ENCODE data around the gene PLGRKT. TPM values are rescaled to one million over a fixed set of nuclear protein-coding genes. Genes with fewer than 3 reads are reported as not detected.
"Not testable (repeated sequence)": the region's sequence is repeated elsewhere in the genome, so short reads cannot be mapped to it uniquely, and the experiment has no call there.

PLGRKT gene
- polyA plus RNA-seq, 1 donor from 2014 or later, result 80.0 TPM

DNA sequence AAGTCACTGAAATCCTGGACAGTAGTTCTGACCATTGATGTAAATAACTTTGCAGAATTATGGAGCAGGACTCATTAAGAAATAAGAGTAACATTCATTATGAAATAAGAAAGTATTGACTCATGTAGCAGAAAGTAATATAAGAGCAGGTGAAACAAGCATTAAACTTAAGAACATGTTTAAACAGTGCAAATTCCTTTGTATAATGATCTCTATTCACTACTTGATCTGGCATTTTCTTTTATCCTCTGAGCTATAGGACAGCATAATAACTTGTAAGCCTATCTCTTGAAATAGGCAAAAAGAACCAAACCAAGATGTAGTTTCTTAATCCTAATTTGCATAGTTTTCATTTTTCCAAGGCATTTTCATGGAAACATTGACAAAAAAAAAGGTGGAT, 42.3 kb downstream of the PLGRKT start:
- H3K27ac ChIP-seq (ENCODE audit: low read length), result no peak overlapping the region
- no peaks in the 10 kb centered on the region for H3K27me3 ChIP-seq (ENCODE audit: insufficient read depth, low read depth, low read length)
- no peaks in the 10 kb centered on the region for H3K36me3 ChIP-seq (ENCODE audit: insufficient read depth, low read length)
- H3K9me2 ChIP-seq (ENCODE audit: insufficient read depth, low read length), result no peaks in the 10 kb centered on the region
- no peaks in the 10 kb centered on the region for H3K79me2 ChIP-seq (replicated peaks; ENCODE audit: insufficient read depth, low read length)
- TF ChIP-seq CTCF (IDR thresholded peaks at IDR 0.05; ENCODE audit: poor library complexity, severe bottlenecking) (no peak), MXI1 (conservative IDR thresholded peaks at IDR 0.05; ENCODE audit: poor library complexity, severe bottlenecking) (no peak), EZH2 (IDR thresholded peaks at IDR 0.05; ENCODE audit: borderline replicate concordance, insufficient read depth, low read length, poor library complexity, severe bottlenecking) (no peak), TAF1 (IDR thresholded peaks at IDR 0.05; ENCODE audit: low read depth) (no peak), EP300 (conservative IDR thresholded peaks at IDR 0.05; ENCODE audit: poor library complexity, severe bottlenecking) (no peak), SMC3 (conservative IDR thresholded peaks at IDR 0.05; ENCODE audit: poor library complexity) (no peak)
- TF ChIP-seq, protein P1, sequence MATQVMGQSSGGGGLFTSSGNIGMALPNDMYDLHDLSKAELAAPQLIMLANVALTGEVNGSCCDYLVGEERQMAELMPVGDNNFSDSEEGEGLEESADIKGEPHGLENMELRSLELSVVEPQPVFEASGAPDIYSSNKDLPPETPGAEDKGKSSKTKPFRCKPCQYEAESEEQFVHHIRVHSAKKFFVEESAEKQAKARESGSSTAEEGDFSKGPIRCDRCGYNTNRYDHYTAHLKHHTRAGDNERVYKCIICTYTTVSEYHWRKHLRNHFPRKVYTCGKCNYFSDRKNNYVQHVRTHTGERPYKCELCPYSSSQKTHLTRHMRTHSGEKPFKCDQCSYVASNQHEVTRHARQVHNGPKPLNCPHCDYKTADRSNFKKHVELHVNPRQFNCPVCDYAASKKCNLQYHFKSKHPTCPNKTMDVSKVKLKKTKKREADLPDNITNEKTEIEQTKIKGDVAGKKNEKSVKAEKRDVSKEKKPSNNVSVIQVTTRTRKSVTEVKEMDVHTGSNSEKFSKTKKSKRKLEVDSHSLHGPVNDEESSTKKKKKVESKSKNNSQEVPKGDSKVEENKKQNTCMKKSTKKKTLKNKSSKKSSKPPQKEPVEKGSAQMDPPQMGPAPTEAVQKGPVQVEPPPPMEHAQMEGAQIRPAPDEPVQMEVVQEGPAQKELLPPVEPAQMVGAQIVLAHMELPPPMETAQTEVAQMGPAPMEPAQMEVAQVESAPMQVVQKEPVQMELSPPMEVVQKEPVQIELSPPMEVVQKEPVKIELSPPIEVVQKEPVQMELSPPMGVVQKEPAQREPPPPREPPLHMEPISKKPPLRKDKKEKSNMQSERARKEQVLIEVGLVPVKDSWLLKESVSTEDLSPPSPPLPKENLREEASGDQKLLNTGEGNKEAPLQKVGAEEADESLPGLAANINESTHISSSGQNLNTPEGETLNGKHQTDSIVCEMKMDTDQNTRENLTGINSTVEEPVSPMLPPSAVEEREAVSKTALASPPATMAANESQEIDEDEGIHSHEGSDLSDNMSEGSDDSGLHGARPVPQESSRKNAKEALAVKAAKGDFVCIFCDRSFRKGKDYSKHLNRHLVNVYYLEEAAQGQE (IDR thresholded peaks at IDR 0.05; ENCODE audit: borderline replicate concordance), result no peak
- no peaks in the 10 kb centered on the region for H3K9me3 ChIP-seq (ENCODE audit: low read length)
- no peaks in the 10 kb centered on the region for H4K20me1 ChIP-seq (ENCODE audit: insufficient read depth)
- no peak overlapping the region for H2AFZ ChIP-seq (ENCODE audit: low read depth, low read length)
- no peak overlapping the region for H3K4me3 ChIP-seq (ENCODE audit: low read length)
- no peak overlapping the region for H3K4me2 ChIP-seq (ENCODE audit: low read length)
- H3F3A ChIP-seq (ENCODE audit: insufficient read depth, low read length, poor library complexity, severe bottlenecking), result no peaks in the 10 kb centered on the region
- H3K9ac ChIP-seq (ENCODE audit: low read length), result no peak overlapping the region

- not testable (repeated sequence) for H3K9ac ChIP-seq (ENCODE audit: low read length); H3K27ac ChIP-seq (ENCODE audit: low read length); H4K20me1 ChIP-seq (ENCODE audit: insufficient read depth); H3K9me3 ChIP-seq (ENCODE audit: low read length); H3K9me2 ChIP-seq (ENCODE audit: insufficient read depth, low read length); H3K79me2 ChIP-seq (replicated peaks; ENCODE audit: insufficient read depth, low read length); H2AFZ ChIP-seq (ENCODE audit: low read depth, low read length); H3K4me3 ChIP-seq (ENCODE audit: low read length); H3K36me3 ChIP-seq (ENCODE audit: insufficient read depth, low read length); H3F3A ChIP-seq (ENCODE audit: insufficient read depth, low read length, poor library complexity, severe bottlenecking); H3K4me2 ChIP-seq (ENCODE audit: low read length); H3K27me3 ChIP-seq (ENCODE audit: insufficient read depth, low read depth, low read length)
Observed at GRCh38 chr9:5393976-5394375, 43.7 kb downstream of the PLGRKT start.

DNA sequence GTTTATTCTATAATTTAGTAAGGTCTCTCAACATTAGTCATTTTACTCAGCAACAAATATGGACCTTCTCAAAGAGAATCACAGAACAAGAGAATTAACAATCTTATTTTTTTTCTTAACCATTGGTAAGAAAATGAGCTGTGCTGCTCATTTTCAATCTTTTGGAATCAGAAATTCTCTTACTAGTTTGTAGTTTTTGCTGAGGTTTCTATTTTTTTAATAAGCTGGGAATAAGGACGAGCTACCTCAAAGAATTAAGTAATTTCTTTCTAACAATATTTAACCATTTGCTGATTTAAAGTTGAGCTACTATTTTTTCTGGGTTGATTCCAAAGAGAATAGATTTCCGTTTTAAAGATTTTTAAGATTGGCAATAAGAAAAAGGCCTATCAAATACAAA, 44.2 kb downstream of the PLGRKT start:
- H3K4me2 ChIP-seq (ENCODE audit: low read length), result no peak overlapping the region
- no peaks in the 10 kb centered on the region for H3K79me2 ChIP-seq (replicated peaks; ENCODE audit: insufficient read depth, low read length)
- no peak overlapping the region for H2AFZ ChIP-seq (ENCODE audit: low read depth, low read length)
- H4K20me1 ChIP-seq (ENCODE audit: insufficient read depth), result no peaks in the 10 kb centered on the region
- no peaks in the 10 kb centered on the region for H3K9me2 ChIP-seq (ENCODE audit: insufficient read depth, low read length)
- no peak overlapping the region for H3K9ac ChIP-seq (ENCODE audit: low read length)
- no peak overlapping the region for H3K27ac ChIP-seq (ENCODE audit: low read length)
- TF ChIP-seq EP300 (conservative IDR thresholded peaks at IDR 0.05; ENCODE audit: poor library complexity, severe bottlenecking) (no peak), SMC3 (conservative IDR thresholded peaks at IDR 0.05; ENCODE audit: poor library complexity) (no peak), RAD21 (conservative IDR thresholded peaks at IDR 0.05) (no peak), POLR2AphosphoS5 (IDR thresholded peaks at IDR 0.05) (no peak), EZH2 (IDR thresholded peaks at IDR 0.05; ENCODE audit: borderline replicate concordance, insufficient read depth, low read length, poor library complexity, severe bottlenecking) (no peak), MXI1 (conservative IDR thresholded peaks at IDR 0.05; ENCODE audit: poor library complexity, severe bottlenecking) (no peak)
- no peak overlapping the region for H3K4me3 ChIP-seq (ENCODE audit: low read length)
- H3K36me3 ChIP-seq (ENCODE audit: insufficient read depth, low read length), result no peaks in the 10 kb centered on the region
- no peaks in the 10 kb centered on the region for H3K9me3 ChIP-seq (ENCODE audit: low read length)
- H3K27me3 ChIP-seq (ENCODE audit: insufficient read depth, low read depth, low read length), result no peaks in the 10 kb centered on the region
- no peaks in the 10 kb centered on the region for H3F3A ChIP-seq (ENCODE audit: insufficient read depth, low read length, poor library complexity, severe bottlenecking)
